GM18867 (cell line): Measurements from ENCODE around the gene PTPRD.

Source experiments
- ATAC-seq: cut with Tn5 transposase; IDR thresholded peaks from one replicate; pipeline ENCODE4 v1.9.1; 2021; ENCODE audit warnings: mild to moderate bottlenecking, moderate library complexity; ENCODE audit not compliant: unreplicated experiment

PTPRD gene

DNA sequence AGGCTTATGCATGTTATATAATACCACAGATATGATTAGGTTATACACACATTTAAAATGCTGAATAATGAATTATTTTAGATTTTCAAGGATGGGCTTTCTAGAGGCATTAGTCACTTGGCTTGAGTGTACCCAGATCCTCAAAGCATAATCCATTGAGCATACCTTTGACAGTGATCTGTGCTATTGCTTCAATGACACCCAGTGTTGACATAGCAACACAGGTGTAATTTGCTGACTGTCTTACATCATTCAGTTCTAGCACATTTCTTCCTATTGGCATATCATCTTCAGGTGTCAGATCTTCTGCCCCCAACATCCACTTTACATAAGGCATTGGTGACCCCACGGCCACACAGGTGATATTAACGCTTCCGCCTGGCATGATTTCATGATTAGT, 2091.7 kb downstream of the PTPRD start:
- no peak for ATAC-seq

DNA sequence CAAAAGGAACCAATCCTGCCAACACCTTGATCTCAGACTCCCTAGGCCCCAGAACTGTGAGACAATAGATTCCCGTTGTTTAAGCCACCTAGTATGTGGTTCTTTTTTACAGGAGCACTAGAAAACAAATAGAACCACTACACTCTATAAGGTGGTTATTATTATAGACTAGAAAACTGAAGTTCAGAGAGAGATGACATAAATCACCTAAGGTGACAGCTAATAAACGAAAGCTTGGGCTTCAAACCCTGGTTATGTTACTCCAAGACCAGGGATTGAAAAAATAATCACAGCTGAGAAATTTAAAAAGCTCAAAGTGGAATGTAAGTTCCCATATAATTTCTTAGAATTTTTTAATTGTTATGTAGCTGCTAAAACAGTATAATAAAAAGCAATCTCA, 2097.1 kb downstream of the PTPRD start:
- no peak for ATAC-seq

DNA sequence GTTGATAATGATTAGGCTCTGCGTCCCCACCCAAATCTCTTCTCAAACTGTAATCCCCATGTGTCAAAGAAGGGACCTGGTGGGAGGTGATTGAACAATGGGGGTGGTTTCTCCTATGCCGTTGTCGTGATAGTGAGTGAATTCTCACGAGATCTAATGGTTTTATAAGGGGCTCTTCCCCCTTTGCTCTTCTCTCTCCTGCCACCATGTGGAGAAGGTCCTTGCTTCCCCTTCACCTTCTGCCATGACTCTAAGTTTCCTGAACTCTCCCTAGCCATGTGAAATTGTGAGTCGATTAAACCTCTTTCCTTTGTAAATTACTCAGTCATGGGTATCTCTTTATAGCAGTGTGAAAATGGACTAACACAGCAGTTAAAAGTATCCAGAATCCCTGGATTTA, 2098.0 kb downstream of the PTPRD start:
- ATAC-seq = no peak

DNA sequence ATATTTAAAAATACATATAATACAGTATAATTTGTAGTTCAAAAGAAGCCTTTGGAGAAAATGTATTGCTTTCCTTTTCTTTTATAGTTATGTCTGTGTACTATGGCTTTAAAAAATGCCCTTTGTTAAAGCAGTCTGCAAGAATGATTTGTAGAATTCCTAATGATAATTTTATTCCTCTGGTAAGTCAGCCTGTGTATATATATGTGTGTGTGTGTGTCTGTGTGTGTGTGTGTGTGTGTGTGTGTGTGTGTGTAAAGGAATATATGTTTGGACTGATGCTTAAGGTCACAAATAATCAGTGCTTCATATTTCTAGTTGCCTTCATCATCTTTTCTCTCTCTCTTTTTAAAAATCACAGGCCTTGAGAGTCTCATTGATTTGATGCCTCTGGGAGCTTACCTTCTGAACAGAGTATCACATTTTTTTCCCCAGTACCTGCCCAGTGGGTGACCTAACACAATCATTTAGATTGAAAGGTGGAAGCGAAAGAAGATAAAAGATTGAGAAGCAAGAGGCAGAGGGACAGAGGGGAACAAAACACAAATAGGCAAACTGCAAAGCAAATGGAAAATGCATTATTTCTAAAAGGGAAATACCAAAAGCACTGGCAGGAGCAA, 2104.0 kb downstream of the PTPRD start:
- no peak for ATAC-seq

DNA sequence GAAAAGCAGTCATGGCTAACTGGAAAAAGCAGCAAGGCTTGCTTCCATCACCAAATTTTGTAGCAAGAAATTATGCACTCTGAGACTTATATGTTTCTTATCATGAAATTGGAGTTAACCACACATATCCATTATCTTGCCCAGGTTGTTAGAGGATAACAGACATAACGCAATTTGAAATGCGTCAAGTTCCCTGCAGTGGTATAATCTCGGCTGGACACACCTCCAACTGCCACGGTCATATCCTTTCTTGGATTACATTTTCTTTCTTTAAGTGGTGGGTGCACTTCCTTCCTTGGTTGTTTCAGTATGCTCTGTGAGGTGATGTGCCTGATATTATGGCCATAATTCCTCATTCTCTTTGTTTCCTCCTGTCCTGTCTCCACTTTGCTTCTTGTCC, 2118.2 kb downstream of the PTPRD start:
- no peak for ATAC-seq

DNA sequence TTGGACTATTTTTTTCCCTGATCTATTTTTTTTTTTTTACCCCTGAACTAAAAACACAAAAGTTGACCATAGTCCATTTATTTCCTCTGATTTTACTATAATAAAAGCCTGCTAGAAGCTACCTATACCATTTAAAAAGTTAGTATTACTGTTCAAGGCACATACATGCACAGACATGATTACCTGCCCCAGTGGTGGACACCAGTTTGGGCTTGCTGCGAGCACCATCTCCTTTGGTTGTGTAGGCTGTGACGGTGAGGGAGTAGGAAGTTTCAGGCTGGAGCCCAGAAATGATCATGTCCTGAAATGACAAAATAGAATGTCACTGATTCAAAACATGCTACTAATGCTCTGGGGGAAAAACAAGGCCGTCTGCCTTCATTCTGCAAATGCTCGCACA, 2120.1 kb downstream of the PTPRD start:
- no peak for ATAC-seq

DNA sequence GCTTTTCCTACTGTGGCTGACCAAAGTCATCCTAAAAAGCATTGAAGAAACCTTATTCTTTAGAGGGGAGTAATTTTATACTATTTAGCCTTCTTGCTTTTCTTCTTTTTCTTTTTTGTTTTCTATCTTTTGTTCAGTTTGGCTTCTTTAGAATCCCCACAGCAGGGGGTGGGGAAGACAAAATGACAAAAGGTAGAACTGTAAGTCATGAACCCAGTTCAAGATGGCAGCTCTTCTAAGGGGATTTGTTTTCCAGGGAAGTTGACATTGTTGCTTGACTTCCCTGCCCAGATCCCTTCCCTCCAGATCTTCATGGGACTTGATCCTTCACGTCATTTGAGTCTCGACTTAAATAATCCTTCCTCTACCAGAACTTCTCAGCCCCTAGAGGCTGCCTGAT, 2120.8 kb downstream of the PTPRD start:
- no peak for ATAC-seq

DNA sequence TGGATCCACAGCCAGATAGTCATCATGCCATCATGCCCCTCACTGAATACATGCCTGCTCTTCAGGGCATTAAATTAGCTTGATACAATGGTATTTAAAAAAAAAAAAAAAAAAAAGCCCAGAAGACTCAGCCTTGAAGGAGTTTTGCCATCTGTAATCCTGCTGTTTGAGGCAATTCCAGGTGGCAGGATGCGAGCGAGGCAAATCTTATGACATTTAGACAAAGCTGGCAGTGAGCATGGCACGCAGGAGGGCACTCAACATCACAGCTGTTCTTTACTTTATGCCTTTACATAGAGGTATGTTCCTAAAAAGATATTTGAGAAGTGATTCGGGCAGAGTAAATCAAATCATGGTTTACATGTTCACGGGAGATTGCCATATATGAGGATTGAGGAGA, 2121.2 kb downstream of the PTPRD start:
- no peak for ATAC-seq

DNA sequence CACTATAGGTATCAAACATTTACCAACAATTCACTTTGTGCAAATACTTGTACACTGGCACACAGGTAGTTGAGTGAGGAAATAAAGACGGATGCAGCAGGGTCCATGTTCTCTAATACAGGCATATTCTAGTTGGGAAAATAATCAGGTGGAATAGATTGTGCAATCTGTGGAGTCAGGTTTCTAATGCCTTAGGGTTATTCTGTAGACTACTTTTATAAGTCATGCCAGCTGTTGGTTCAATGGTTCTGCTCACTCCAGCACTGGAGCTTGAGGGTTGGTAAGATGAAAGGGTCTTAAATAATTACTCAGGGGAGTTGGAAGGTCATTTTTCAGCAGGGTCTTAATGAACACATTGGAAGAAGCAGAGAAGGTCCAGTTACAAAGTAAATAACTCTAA, 2123.0 kb downstream of the PTPRD start:
- no peak for ATAC-seq

DNA sequence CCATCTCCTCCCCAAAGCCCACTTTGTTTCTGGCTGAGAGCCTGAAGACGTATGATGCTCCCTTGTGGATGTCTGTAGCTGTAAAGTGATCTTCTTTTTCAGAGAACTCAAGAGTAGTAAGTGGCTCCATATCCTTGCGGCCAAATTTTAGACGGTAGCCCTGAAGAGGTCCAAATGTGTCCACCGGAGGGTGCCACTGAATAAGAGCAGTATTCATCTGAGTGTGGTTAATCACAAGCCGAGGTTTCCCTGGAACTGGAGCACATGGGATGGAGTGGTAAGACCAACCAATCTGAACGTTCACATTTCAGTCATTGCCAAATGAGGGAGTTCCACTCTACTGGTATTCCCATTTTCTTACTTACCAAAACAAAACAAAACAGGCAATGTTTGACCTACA, 2126.7 kb downstream of the PTPRD start:
- ATAC-seq = no peak

DNA sequence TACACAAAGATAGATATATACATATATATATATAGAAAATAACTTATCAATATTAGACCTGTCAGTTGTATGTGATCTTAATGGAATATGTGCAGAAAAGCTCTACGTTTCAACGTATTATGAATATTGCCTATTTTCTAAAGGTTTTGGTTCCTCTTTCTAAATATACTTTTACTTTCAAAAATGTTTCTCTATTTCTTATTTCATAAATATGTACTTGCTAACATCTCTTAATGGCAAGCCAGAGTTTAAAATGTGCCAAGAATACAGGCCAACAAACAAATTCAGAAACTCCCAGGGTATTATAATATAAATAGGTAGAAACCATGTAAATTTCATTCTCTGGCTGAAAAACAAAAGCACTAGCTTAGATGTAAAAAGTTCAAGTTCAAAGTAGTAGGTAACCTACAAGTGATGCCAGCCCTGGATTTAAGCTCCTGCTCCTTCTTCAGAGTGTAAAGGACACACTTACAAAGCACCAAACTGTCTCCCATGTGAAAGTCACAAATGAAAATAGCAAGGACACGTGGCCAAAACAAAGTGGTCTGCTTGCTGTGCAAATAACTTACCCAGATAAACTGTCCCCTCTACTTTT, 2128.1 kb downstream of the PTPRD start:
- ATAC-seq = no peak

DNA sequence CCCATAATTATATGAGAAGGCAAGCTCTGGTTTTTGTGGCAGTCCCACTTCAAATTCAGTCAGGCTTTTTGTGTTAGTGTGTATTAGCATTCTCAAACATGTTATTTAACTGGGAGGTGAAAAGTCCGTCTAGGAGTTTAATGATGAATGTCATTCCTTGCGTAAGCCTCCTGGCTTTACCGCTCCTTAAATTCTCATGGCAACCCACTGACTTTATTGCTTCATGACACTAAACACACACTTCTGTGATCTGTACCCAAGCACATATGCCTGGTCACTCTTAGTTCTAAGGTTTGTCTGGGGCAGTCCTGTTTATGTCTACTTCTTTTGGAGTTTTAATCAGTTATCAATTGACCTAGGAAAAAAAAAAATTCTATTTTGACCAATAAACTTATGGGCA, 2135.4 kb downstream of the PTPRD start:
- no peak for ATAC-seq

DNA sequence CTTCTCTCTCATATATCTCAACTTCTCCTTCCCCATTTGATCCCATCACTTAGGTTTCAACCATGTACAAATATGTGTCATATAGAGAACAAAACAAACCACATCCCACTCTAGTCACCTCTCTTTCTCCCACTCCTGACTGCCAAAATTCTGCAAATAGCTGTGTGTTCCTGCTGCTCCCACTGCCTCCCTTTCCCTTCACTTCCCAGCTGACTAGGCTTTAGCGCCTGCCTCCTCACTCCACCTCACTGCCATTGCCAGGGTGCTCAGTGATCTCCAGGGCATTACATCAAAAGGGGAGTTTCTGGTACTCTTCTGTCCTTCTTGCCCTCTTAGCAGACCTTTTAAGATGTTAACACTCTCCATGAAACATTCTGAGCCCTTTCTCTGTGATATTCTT, 2137.9 kb downstream of the PTPRD start:
- ATAC-seq = no peak

DNA sequence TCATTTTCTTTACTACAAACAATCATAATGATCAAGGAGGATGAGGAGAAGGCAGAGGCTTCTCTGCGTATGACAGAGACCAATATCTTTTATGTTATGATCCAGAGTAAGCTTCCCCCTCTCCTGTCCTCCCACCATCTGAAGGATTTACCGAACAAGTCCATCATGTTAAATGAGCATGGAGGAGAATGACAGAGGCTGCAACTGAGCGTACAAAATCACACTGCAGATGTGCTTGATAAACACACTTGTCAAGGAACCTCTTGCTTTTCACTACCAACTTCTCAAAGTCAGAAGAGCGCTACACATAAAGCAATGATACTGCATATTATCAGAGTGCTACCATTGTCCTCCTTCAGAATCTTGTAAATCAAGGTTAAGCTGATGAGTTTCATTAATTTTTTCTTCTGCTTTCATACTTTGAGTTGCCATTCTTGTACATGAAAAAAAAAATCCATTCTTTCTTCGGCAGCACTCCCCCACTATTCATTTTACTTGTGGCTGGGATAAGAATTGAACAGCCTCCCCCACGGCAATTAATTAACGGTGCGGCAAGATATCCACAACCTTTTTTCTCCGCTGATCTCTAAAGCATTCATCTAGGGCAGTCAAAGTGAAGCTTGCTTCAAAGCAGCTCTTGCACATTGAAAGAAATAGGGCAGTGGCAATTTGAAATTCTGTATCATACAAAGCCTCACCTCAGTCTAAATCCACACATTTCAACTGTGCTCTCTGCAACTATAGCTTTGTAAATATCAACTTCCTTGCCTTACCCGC, 2139.4 kb downstream of the PTPRD start:
- ATAC-seq = no peak

DNA sequence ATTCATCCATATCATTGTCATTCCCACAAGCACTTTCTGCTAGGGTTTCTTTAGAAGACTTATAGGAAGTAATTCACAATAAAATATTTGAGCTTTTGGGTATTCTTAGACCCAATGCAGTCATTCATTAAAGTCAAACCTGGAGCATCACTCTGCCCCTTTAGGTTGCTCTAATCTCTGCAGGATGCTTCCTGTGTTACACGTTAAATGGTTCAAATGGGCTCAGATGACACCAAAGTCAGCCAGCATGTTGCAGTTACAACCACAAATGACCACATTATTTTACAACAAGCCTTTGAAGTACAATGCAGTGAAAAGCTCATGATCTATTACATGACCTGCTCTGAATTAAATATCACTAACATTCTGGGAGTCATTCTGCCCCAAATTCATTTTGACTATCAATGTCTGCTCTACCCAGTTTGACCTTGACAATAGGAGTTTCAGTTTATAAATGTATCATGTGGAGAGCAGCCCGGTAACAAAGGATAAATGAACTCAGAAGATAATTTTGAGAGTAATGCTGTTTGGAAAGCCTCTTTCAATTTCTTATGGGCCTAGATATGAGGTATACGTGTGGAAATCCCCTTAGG, 2144.7 kb downstream of the PTPRD start:
- no peak for ATAC-seq

DNA sequence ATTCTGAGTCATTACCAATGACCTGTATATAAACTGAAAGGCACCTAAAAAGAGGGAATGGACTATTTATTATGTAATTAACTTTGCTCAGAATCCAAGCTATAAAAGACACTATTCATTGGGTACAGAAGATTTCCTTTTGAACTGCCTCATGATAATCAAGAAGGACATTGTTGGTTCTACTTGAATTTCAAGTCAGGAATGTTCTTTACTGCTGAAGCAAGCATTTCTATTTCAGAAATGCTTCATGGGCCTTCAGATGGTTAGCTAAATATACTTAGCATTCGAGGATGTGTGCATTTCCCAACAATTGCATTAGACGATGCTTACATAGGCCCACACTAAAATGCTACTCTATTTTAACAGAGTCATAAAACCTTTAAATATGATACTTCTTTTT, 2155.0 kb downstream of the PTPRD start:
- ATAC-seq = no peak

DNA sequence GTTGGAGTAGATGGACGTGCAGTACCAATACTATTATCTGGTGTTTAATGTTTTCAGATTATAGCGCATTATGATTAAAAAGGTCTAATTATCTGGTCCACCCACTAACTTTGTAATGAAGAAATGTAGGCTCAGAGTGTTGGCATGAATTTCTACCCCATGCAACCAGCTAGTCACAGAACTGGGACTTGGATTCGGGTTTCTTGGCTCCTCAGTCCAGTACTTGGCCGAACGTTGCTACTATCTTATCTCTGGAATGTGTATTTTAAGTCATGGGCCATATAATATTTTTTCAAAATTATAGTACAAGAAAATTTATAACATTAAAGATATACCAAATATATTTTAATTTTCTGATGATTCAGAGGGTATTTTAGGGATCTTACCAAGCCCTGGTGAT, 2155.7 kb downstream of the PTPRD start:
- no peak for ATAC-seq

DNA sequence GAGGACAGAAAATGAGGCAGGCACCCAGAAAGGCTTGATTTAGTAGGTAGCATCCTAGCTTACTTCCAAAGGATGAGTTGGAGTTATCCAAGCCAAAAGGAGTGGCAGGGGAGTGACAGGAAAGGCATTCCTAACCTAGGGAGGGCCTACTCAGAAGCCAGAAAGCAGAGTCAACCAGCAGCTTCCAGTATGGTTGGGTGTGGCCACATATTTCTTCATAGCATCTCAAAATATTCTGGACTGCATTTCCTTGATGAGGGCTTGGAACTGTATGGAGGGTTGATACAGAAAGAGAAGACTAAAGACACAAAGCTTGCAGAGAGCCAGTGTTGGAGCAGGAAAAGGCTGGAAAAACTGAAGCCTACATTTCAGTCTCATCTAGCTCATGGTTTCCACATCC, 2156.5 kb downstream of the PTPRD start:
- no peak for ATAC-seq

DNA sequence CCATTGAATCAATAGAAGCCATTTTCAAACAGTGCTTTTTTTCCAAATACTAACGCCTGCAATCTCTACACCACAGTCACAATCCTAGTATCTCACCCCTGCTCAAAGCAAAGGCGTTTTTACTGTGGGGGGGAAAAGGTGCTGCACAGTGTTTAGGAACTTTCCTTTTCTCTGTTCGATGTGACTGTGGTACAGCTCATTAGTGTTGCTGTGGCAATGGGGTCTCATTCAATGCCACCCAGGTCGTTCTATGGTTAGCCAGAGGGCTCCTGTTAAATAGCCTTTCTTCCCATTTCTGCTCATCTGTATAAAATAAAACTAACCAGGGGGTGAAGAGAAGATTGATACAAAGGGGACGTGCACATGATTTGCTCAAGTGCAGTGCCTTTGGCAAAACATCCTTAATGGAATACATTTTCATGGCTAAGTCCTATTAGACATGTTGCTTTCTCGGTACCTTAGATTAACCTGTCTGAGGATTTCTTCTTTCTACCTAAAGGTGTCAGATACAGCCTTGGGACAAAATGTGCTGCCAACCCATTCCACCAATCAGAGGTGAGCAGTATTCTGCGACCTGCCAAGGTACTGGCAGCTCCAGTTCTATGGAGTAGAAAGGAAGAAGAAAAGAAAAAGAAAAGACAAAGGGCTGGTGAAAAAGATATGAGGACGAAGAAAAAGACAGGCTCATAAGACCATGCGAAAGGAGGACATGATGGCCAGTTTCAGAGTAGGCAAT, 2161.8 kb downstream of the PTPRD start:
- no peak for ATAC-seq

DNA sequence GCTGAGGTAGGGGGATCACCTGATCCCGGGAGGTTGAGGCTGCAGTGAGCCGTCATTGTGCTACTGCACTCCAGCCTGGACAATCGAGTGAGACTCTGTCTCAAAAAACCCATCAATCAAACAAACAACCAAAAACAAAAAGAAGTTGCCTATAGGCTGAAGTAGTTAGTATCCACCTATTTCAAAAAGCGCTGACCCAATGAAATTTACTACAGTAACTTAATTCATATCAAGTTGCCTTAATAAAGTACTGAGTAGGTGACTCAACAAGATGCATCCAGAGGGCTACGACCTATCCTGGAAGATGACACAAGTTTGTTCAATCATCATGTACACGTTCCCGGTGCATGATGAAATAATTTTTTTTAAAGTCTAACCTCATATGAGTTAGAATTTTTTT, 2164.6 kb downstream of the PTPRD start:
- no peak for ATAC-seq

DNA sequence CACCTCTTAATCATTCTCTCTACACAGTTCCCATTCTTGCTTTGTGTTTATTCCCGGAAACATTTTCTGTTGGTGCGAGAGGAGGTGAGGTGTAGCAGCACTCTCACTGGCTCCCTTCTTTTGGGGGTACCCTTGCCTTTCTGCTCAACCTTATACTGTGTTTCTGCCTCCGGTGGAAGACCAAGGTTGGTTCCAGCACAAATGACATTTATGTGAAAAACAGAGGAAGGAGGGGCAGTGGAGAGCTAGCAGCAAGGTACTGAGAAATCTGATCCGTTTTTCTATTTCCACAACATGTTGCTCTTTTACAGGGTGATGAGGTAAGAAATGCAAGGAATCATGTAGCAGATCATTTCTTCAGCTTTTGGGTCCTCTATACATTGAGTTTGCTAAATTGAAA, 2165.2 kb downstream of the PTPRD start:
- ATAC-seq = no peak
